Trophoblast cell (in vitro differentiated cells and primary cell): ENCODE results near the gene CAPZB.
A peak's percentile ranks its signal among the peaks of the same experiment; 100 is the strongest.

Source experiments
- DNase-seq, 2 donors: peaks; one replicate each; pipeline ENCODE4 v3.0.0-alpha.2; 2016
- H2AFZ ChIP-seq: 2 replicates; pipeline ENCODE4 v1.6.1; 2013; ENCODE audit warnings: low read length, moderate library complexity, mild to moderate bottlenecking; ENCODE audit not compliant: insufficient read depth, poor library complexity
- H2AK5ac ChIP-seq: 2 replicates; pipeline ENCODE4 v1.6.1; 2013; ENCODE audit warnings: mild to moderate bottlenecking, low read length
- H2BK120ac ChIP-seq: 2 replicates; pipeline ENCODE4 v1.6.1; 2013; ENCODE audit warnings: low read length, mild to moderate bottlenecking, moderate library complexity; ENCODE audit not compliant: insufficient read depth, poor library complexity
- H2BK12ac ChIP-seq: 2 replicates; pipeline ENCODE4 v1.6.1; 2013; ENCODE audit warnings: mild to moderate bottlenecking, low read length, moderate library complexity
- H2BK5ac ChIP-seq: 2 replicates; pipeline ENCODE4 v1.6.1; 2013; ENCODE audit warnings: low read length, low read depth, moderate library complexity, mild to moderate bottlenecking; ENCODE audit not compliant: poor library complexity
- H3K14ac ChIP-seq: 2 replicates; pipeline ENCODE4 v1.6.1; 2013; ENCODE audit warnings: mild to moderate bottlenecking, low read length
- H3K18ac ChIP-seq: 2 replicates; pipeline ENCODE4 v1.6.1; 2013; ENCODE audit warnings: mild to moderate bottlenecking, low read length
- H3K23ac ChIP-seq: 2 replicates; pipeline ENCODE4 v1.6.1; 2013; ENCODE audit warnings: low read length
- H3K27ac ChIP-seq: 2 replicates; pipeline ENCODE4 v1.5.1; 2013; ENCODE audit warnings: low read depth, mild to moderate bottlenecking, inconsistent platforms, low read length, moderate library complexity
- H3K27me3 ChIP-seq: 2 replicates; pipeline ENCODE4 v1.6.1; 2013; ENCODE audit warnings: inconsistent platforms, mild to moderate bottlenecking, low read length, moderate library complexity; ENCODE audit not compliant: insufficient read depth
- H3K36me3 ChIP-seq, 2 experiments: 1 replicate in 1 of 2; 2 replicates in 1 of 2; pipeline ENCODE4 v1.6.1; 2013; ENCODE audit warnings: low read length in 2 of 2, mild to moderate bottlenecking in 2 of 2, moderate library complexity in 1 of 2; ENCODE audit not compliant: insufficient read depth in 2 of 2, control insufficient read depth in 1 of 2
- H3K4ac ChIP-seq: 2 replicates; pipeline ENCODE4 v1.6.1; 2013; ENCODE audit warnings: low read depth, mild to moderate bottlenecking, low read length, moderate library complexity
- H3K4me1 ChIP-seq, 2 experiments: 1 replicate in 1 of 2; 2 replicates in 1 of 2; pipeline ENCODE4 v1.6.1; 2013; ENCODE audit warnings: low read length in 2 of 2, mild to moderate bottlenecking in 2 of 2, moderate library complexity in 1 of 2; ENCODE audit not compliant: insufficient read depth in 2 of 2, control insufficient read depth in 1 of 2
- H3K4me2 ChIP-seq: 2 replicates; pipeline ENCODE4 v1.6.1; 2013; ENCODE audit warnings: inconsistent platforms, mild to moderate bottlenecking, low read length, moderate library complexity
- H3K4me3 ChIP-seq: 2 replicates; pipeline ENCODE4 v1.5.1; 2013; ENCODE audit warnings: mild to moderate bottlenecking, low read depth, low read length, inconsistent platforms
- H3K79me1 ChIP-seq: one replicate; pipeline ENCODE4 v1.6.1; 2013; ENCODE audit warnings: low read length
- H3K79me2 ChIP-seq: 2 replicates; pipeline ENCODE4 v1.6.1; 2013; ENCODE audit warnings: low read length, mild to moderate bottlenecking; ENCODE audit not compliant: control insufficient read depth, insufficient read depth, poor library complexity
- H3K9ac ChIP-seq: 2 replicates; pipeline ENCODE4 v1.6.1; 2013; ENCODE audit warnings: mild to moderate bottlenecking, low read length
- H3K9me3 ChIP-seq: 2 replicates; pipeline ENCODE4 v1.6.1; 2013; ENCODE audit warnings: low read depth, mild to moderate bottlenecking, control low read depth, inconsistent platforms, low read length; ENCODE audit not compliant: insufficient read depth
- H4K12ac ChIP-seq: 2 replicates; pipeline ENCODE4 v1.6.1; 2013; ENCODE audit warnings: low read depth, mild to moderate bottlenecking, low read length, moderate library complexity
- H4K8ac ChIP-seq: 2 replicates; pipeline ENCODE4 v1.6.1; 2013; ENCODE audit warnings: low read depth, mild to moderate bottlenecking, low read length, moderate library complexity
- H4K91ac ChIP-seq: one replicate; pipeline ENCODE4 v1.6.1; 2013; ENCODE audit warnings: low read depth, mild to moderate bottlenecking, low read length, moderate library complexity
- WGBS: extraction: QIAGEN DNeasy Blood & Tissue Kit; methylation state at CpG from one replicate; pipeline ENCODE4 v1.1.7; 2013; ENCODE audit warnings: missing lambda C conversion rate; ENCODE audit not compliant: insufficient read length, insufficient coverage; ENCODE audit errors: extremely low coverage; 5-methylcytosine and 5-hydroxymethylcytosine counted together

The CAPZB gene

DNA sequence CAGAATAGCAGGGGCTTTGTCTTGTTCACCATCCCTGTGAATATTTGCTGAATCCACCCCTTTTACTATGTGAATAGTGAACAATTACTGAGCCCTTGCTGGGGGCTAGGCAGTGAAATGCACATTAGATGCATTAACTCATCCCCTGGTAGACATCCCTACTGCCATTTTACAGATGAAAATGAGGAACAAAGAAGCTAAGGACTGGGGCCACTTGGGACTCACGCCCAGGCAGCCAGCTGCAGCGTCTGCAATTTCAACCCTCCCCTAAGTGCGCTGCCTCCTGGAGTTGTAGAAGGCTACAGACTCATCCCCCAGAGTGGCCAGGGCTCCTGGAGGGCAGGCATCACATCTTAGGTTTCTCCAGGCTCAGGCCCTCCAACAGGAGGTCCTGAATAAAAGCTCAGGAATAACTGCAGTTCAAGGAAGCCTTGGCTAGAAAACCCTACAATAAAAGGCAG is 31.6 kb downstream of the CAPZB start:
- Histone ChIP-seq H4K8ac (no peak overlapping the region), H3K18ac (no peak overlapping the region), H3K27ac (no peak overlapping the region), H4K12ac (no peak overlapping the region), H3K14ac (no peak overlapping the region), H2BK5ac (no peak overlapping the region), H3K79me2 (peaks cover 21% of the 10 kb centered on the region), H3K4ac (peak overlapping the region; percentile 14), H2AK5ac (no peak overlapping the region), H3K9me3 (no peaks in the 10 kb centered on the region), H4K91ac (no peak overlapping the region), H3K79me1 (no peaks in the 10 kb centered on the region), H3K4me2 (no peak overlapping the region), H3K27me3 (no peaks in the 10 kb centered on the region), H3K36me3 (peaks cover under 1 to 3% of the 10 kb centered on the region in 2 experiments), H3K4me1 (peaks cover 26 to 35% of the 10 kb centered on the region in 2 experiments), H3K4me3 (no peak overlapping the region), H2BK120ac (no peak overlapping the region), H2AFZ (no peak overlapping the region), H3K23ac (no peak overlapping the region), H2BK12ac (no peak overlapping the region), H3K9ac (no peak overlapping the region)
- no peak for DNase-seq
- WGBS: no CpG with 5 or more reads among the region's 3 CpGs

DNA sequence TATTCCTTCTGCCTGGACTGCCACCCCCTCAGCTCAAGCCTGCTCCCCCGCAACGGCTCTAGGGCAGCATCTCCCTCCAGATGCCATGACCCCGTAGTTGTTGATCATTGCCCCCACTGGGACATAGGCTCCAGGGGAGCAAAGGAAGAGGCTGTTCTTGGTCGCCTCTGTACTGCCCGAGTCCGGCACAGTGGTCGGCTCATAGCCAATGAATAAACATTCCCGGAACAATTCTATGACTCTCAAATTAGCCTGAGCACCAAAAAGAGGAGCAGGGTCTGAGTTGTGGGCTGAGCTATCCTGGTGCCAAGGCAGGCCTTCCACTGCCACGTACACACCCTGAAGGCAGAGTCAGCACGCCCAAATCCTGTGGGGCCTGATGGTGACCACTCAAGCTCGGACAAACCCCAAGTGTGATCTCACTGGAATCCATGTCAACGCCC is 33.1 kb downstream of the CAPZB start:
- H3K18ac ChIP-seq: peak overlapping the region; percentile 64
- peak overlapping the region; percentile 94 for H3K4ac ChIP-seq
- H3K79me2 ChIP-seq: peaks cover 22% of the 10 kb centered on the region
- no peak overlapping the region for H3K4me2 ChIP-seq
- no peak overlapping the region for H2BK120ac ChIP-seq
- H4K8ac ChIP-seq: no peak overlapping the region
- H3K4me3 ChIP-seq: no peak overlapping the region
- peaks cover 5 to 9% of the 10 kb centered on the region in 2 experiments for H3K36me3 ChIP-seq
- peaks cover 27 to 37% of the 10 kb centered on the region in 2 experiments for H3K4me1 ChIP-seq
- H2AFZ ChIP-seq: peak overlapping the region; percentile 30
- no CpG with 5 or more reads among the region's 12 CpGs for WGBS
- H3K9me3 ChIP-seq: peaks cover 2% of the 10 kb centered on the region
- no peaks in the 10 kb centered on the region for H3K27me3 ChIP-seq
- peak overlapping the region; percentile 35 for H4K12ac ChIP-seq
- no peak overlapping the region for H2BK5ac ChIP-seq
- no peak overlapping the region for H4K91ac ChIP-seq
- no peak overlapping the region for H3K14ac ChIP-seq
- H2AK5ac ChIP-seq: no peak overlapping the region
- H3K9ac ChIP-seq: no peak overlapping the region
- no peaks in the 10 kb centered on the region for H3K79me1 ChIP-seq
- no peak overlapping the region for H3K23ac ChIP-seq
- H3K27ac ChIP-seq: no peak overlapping the region
- DNase-seq: no peak
- no peak overlapping the region for H2BK12ac ChIP-seq

DNA sequence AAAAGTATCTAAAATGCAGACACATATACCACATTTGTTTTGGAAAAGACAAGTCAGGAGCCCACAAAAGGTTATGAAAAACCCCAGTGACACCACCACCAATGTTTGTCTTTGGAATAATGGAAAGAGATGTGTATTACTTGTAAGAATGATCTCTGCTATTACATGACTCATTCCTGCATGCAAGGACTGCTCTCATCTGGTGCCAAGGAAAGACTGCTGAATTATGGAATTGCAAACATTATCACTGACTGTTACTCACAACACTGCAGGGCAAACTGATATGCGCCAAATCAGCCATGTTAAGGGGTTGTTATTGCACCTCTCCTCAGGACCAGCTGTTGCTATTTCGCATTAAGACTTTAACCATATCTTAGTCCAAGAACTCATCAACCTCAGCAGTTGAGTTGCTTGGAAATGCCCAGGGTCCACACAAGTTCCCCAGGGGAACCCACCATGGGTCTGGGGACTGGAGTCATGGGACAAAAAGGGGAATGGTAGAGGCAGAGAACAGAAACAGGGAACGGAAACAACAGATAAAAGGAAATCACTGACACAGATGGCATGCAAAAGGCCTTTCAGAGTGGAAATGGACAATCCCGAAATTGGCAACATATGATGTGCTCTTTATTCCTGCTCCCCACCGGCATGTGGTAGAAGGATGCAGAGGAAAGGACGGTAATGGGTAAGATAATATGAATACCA is 34.4 kb downstream of the CAPZB start:
- no peak overlapping the region for H3K4me3 ChIP-seq
- H3K18ac ChIP-seq: no peak overlapping the region
- H3K4me1 ChIP-seq: peaks cover 25 to 34% of the 10 kb centered on the region in 2 experiments
- H3K4ac ChIP-seq: peak overlapping the region; percentile 56
- no peak overlapping the region for H2AFZ ChIP-seq
- no peaks in the 10 kb centered on the region for H3K79me1 ChIP-seq
- peak; percentile 44 to 65 for DNase-seq
- H3K4me2 ChIP-seq: no peak overlapping the region
- H2AK5ac ChIP-seq: no peak overlapping the region
- H3K14ac ChIP-seq: no peak overlapping the region
- no peak overlapping the region for H2BK120ac ChIP-seq
- peaks cover 5 to 9% of the 10 kb centered on the region in 2 experiments for H3K36me3 ChIP-seq
- no peak overlapping the region for H3K27ac ChIP-seq
- H3K79me2 ChIP-seq: peaks cover 19% of the 10 kb centered on the region
- H3K9ac ChIP-seq: no peak overlapping the region
- no peaks in the 10 kb centered on the region for H3K27me3 ChIP-seq
- H3K23ac ChIP-seq: no peak overlapping the region
- H4K8ac ChIP-seq: no peak overlapping the region
- no peak overlapping the region for H4K12ac ChIP-seq
- H4K91ac ChIP-seq: no peak overlapping the region
- no CpG with 5 or more reads among the region's 6 CpGs for WGBS
- no peak overlapping the region for H2BK12ac ChIP-seq
- no peak overlapping the region for H2BK5ac ChIP-seq
- peaks cover 2% of the 10 kb centered on the region for H3K9me3 ChIP-seq

DNA sequence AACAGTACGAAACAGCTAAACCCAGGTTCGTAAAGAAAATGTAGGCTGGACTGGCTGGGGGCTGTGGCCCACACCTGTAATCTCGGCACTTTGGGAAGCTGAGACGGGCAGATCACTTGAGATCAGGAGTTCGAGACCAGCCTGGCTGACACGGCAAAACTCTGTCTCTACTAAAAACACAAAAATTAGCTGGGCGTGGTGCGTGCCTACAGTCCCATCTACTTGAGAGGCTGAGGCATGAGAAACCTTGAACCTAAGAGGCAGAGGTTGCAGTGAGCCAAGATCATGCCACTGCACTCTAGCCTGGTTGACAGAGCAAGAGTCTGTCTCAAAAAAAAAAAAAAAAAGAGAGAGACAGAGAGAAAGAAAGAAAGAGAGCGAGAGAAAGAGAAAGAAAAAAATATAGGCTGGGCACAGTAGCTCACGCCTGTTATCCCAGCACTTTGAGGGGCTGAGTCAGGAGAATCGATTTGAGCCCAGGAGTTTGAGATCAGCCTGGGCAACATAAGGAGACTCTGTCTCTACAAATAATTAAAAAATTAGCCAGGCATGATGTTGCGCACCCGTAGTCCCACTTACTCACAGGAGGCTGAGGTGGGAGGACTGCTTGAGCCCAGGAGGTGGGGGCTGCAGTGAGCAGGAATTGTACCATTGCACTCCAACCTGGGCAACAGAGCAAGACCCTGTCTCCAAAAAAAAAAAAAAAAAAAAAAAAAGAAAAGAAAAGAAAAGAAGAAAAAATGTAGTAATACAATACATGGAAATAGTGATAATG is 35.7 kb downstream of the CAPZB start:
- Histone ChIP-seq H3K79me1 (no peaks in the 10 kb centered on the region), H4K91ac (no peak overlapping the region), H3K27me3 (no peaks in the 10 kb centered on the region), H2BK120ac (no peak overlapping the region), H3K18ac (no peak overlapping the region), H2BK5ac (no peak overlapping the region), H4K8ac (no peak overlapping the region), H3K4ac (peak overlapping the region; percentile 16), H3K9me3 (peaks cover 2% of the 10 kb centered on the region), H2AK5ac (no peak overlapping the region), H2AFZ (no peak overlapping the region), H3K4me1 (peaks cover 19 to 29% of the 10 kb centered on the region in 2 experiments), H3K9ac (no peak overlapping the region), H3K36me3 (peaks cover 5 to 9% of the 10 kb centered on the region in 2 experiments), H2BK12ac (no peak overlapping the region), H3K79me2 (peaks cover 19% of the 10 kb centered on the region), H3K14ac (no peak overlapping the region), H3K23ac (no peak overlapping the region), H3K4me2 (no peak overlapping the region), H4K12ac (no peak overlapping the region), H3K27ac (no peak overlapping the region), H3K4me3 (no peak overlapping the region)
- no peak for DNase-seq
- WGBS: no CpG with 5 or more reads among the region's 13 CpGs
